ENCODE data around the gene TOP2A. TPM values are rescaled to one million over a fixed set of nuclear protein-coding genes. Genes with fewer than 3 reads are reported as not detected.

TOP2A gene
- total and polyA plus RNA-seq, 7 donors = 0.14 to 0.84 (median 0.32) TPM; not detected in 1

- 80 to 87% (median 86%) methylated on average over 8 of the region's 8 CpGs for WGBS, 3 donors
Measured at GRCh38 chr17:40360091-40360490, 57.6 kb downstream of the TOP2A start.

DNA sequence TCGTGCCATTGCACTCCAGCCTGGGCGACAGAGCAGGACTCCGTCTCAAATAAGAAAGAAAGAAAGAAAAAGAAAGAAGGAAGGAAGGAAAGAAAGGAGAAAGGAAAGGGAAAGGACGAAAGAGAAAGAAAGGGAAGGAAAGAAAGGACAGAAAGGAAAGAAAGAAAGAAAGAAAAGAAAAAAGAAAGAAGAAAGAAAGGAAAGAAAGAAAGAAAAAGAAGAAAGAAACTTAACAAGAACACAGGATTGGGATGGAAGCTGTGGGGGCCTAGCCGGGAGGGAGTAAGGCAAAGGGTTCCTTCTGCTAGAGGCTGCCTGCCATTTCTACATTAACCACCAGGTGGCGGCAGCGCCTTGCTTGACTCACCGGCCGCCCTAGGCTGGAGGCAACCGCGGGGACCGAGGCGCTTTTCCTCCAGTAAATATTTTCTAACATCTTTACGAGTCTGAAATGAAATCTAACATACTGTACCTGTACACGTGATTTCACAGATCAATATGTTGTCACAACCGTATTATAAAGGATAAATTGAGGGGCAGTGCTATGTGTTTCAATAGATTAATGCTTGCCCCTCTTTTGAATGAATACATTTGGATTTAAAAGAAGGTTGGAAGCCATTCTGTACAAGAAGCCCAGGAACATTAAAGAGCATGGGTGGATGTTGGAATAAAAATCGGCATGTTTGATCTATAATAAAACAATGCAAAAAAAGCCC is 59.2 kb downstream of the TOP2A start:
- Histone ChIP-seq H3K36me3 (ENCODE audit: insufficient read depth in 1 of 2, low read depth in 1 of 2) (peaks cover 0 to 29% of the 10 kb centered on the region in 2 donors), H3K4me1 (peaks cover 16% of the 10 kb centered on the region), H3K27ac (no peak overlapping the region), H3K27me3 (ENCODE audit: insufficient read depth in 3 of 3, low read length in 2 of 3) (peaks cover 0 to 3% (median 0%) of the 10 kb centered on the region in 3 donors), H3K4me3 (peak overlapping the region; percentile 36), H3K9me3 (no peaks in the 10 kb centered on the region)
- 10 to 13% (median 12%) methylated on average over 17 of the region's 17 CpGs for WGBS, 3 donors
- peak; percentile 99 for TF ChIP-seq CTCF (IDR thresholded peaks at IDR 0.05)
- intact Hi-C loops (cut with DNase I) = loop anchor here (2.0 to 10.0 kb wide), 5 partner anchors 156 to 202 kb away; no protein-coding TSS in a partner anchor
- peak; percentile 65 to 77 (median 67) for ATAC-seq
- peak; percentile 90 to 93 for DNase-seq

More at GRCh38 chr17:40360091-40360490, 57.6 kb downstream of the TOP2A start:
- H3K9me3 ChIP-seq = no peaks in the 10 kb centered on the region
- DNase-seq (peak in 1 of 2 donors; percentile 20), ATAC-seq (no peak)
- H3K27ac ChIP-seq = no peak overlapping the region
- intact Hi-C loops (cut with DNase I) = loop anchor here in 1 of 2 donors (5.0 kb wide), 2 partner anchors 52 to 202 kb away; no protein-coding TSS in a partner anchor
- no peak overlapping the region for H3K4me3 ChIP-seq
- TF ChIP-seq CTCF (IDR thresholded peaks at IDR 0.05) = no peak
- H3K27me3 ChIP-seq (ENCODE audit: insufficient read depth in 3 of 3, low read length in 2 of 3) = peaks cover 0 to 3% (median 0%) of the 10 kb centered on the region in 3 donors
- H3K36me3 ChIP-seq (ENCODE audit: insufficient read depth in 1 of 2, low read depth in 1 of 2) = peaks cover 0 to 15% of the 10 kb centered on the region in 2 donors
- peaks cover 12% of the 10 kb centered on the region for H3K4me1 ChIP-seq

DNA sequence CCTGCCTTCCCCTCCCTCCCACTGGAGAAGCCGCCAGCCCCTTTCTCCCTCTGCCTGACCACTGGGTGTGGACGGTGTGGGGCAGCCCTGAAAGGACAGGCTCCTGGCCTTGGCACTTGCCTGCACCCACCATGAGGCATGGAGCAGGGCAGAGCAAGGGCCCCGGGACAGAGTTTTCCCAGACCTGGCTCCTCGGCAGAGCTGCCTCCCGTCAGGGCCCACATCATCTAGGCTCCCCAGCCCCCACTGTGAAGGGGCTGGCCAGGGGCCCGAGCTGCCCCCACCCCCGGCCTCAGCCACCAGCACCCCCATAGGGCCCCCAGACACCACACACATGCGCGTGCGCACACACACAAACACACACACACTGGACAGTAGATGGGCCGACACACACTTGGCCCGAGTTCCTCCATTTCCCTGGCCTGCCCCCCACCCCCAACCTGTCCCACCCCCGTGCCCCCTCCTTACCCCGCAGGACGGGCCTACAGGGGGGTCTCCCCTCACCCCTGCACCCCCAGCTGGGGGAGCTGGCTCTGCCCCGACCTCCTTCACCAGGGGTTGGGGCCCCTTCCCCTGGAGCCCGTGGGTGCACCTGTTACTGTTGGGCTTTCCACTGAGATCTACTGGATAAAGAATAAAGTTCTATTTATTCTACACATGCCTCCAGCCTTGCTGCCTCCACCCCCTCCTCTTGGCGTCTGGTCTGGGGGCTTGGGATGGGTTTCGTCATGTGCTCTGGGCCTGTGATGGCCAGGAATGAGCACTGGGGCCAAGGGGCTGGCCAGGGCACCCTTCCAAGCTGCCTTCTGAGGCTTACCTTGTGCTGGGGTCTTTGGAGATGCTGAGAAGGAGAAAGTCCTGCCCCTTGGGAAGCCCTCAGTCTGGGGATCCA is 60.5 kb downstream of the TOP2A start:
- TF ChIP-seq CTCF (IDR thresholded peaks at IDR 0.05) = no peak
- intact Hi-C loops (cut with DNase I) = loop anchor here (5.0 to 10.0 kb wide), 3 partner anchors 155 to 175 kb away; no protein-coding TSS in a partner anchor
- H3K4me1 ChIP-seq = peaks cover 14% of the 10 kb centered on the region
- peaks cover 2 to 42% of the 10 kb centered on the region in 2 donors for H3K36me3 ChIP-seq (ENCODE audit: insufficient read depth in 1 of 2, low read depth in 1 of 2)
- ATAC-seq (peak in 2 of 4 donors; percentile 3 to 10), DNase-seq (peak in 1 of 2 donors; percentile 54)
- H3K4me3 ChIP-seq = no peak overlapping the region
- H3K27ac ChIP-seq = no peak overlapping the region
- WGBS, 3 donors = 55 to 68% (median 57%) methylated on average over 19 of the region's 19 CpGs
- no peaks in the 10 kb centered on the region for H3K9me3 ChIP-seq
- peaks cover 0 to 3% (median 0%) of the 10 kb centered on the region in 3 donors for H3K27me3 ChIP-seq (ENCODE audit: insufficient read depth in 3 of 3, low read length in 2 of 3)

DNA sequence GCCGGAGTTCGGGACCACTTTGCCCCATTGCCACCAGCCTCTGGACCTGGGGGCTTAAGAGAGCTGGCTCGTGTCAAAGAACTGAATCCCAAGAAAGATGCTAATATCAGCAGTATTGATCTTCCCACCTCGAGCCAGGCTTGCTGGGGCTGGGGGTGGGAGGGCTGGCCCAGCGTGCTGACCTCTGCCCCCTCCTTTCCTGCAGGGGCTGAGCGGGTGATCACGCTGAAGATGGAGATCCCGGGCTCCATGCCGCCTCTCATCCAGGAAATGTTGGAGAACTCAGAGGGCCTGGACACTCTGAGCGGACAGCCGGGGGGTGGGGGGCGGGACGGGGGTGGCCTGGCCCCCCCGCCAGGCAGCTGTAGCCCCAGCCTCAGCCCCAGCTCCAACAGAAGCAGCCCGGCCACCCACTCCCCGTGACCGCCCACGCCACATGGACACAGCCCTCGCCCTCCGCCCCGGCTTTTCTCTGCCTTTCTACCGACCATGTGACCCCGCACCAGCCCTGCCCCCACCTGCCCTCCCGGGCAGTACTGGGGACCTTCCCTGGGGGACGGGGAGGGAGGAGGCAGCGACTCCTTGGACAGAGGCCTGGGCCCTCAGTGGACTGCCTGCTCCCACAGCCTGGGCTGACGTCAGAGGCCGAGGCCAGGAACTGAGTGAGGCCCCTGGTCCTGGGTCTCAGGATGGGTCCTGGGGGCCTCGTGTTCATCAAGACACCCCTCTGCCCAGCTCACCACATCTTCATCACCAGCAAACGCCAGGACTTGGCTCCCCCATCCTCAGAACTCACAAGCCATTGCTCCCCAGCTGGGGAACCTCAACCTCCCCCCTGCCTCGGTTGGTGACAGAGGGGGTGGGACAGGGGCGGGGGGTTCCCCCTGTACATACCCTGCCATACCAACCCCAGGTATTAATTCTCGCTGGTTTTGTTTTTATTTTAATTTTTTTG is 61.6 kb downstream of the TOP2A start:
- intact Hi-C loops (cut with DNase I) = loop anchor here (2.0 to 10.0 kb wide), 4 partner anchors 53 to 176 kb away; no protein-coding TSS in a partner anchor
- Histone ChIP-seq H3K27me3 (ENCODE audit: insufficient read depth in 3 of 3, low read length in 2 of 3) (no peaks in the 10 kb centered on the region), H3K9me3 (no peaks in the 10 kb centered on the region), H3K27ac (peak overlapping the region; percentile 30), H3K4me1 (peaks cover 14% of the 10 kb centered on the region), H3K36me3 (ENCODE audit: insufficient read depth in 1 of 2, low read depth in 1 of 2) (peaks cover 7 to 52% of the 10 kb centered on the region in 2 donors), H3K4me3 (no peak overlapping the region)
- ATAC-seq (no peak), DNase-seq (peak; percentile 54 to 74)
- no peak for TF ChIP-seq CTCF (IDR thresholded peaks at IDR 0.05)
- whole genome bisulfite sequencing, 3 donors = 74 to 76% (median 74%) methylated on average over 29 to 33 of the region's 33 CpGs
